Uterus (tissue), 4 donors: ENCODE results near the gene EVX1. TPM values are rescaled to one million over a fixed set of nuclear protein-coding genes. Genes with fewer than 3 reads are reported as not detected.

Experiments used
- DNase-seq, 2 donors: peaks; one replicate each; pipeline ENCODE4 v3.0.0-alpha.2; 2019 to 2020
- H3K27ac ChIP-seq, 2 donors: fragments of 200-600 bp; sonication (generic); 1 replicate in 1 of 2; 2 replicates in 1 of 2; pipeline ENCODE4 v1.5.1; 2016 to 2018
- H3K27me3 ChIP-seq, 2 donors: fragments of 200-600 bp; sonication (generic); one replicate each; pipeline ENCODE4 v1.5.1; 2018 to 2019; ENCODE audit warnings: control low read depth in 1 of 2
- H3K36me3 ChIP-seq, 2 donors: fragments of 200-600 bp; sonication (generic); one replicate each; pipeline ENCODE4 v1.5.1; 2019; ENCODE audit warnings: control low read depth in 1 of 2
- H3K4me1 ChIP-seq, 2 donors: fragments of 200-600 bp; sonication (generic); one replicate each; pipeline ENCODE4 v1.5.1; 2018 to 2019; ENCODE audit warnings: control low read depth in 1 of 2
- H3K4me3 ChIP-seq, 2 donors: fragments of 200-600 bp; sonication (generic); 1 replicate in 1 of 2; 2 replicates in 1 of 2; pipeline ENCODE4 v1.5.1; 2018 to 2019; ENCODE audit warnings: mild to moderate bottlenecking in 1 of 2
- H3K9me3 ChIP-seq, 2 donors: fragments of 200-600 bp; sonication (generic); one replicate each; pipeline ENCODE4 v1.5.1; 2019; ENCODE audit warnings: control low read depth in 1 of 2
- POLR2A ChIP-seq, 2 donors: fragments of 450-650 bp; IDR thresholded peaks; one replicate each; pipeline ENCODE4 v1.6.1; 2016; ENCODE audit warnings: antibody characterized with exemption in 2 of 2, mild to moderate bottlenecking in 1 of 2, moderate library complexity in 1 of 2
- intact Hi-C: fragments of 100-400 bp; cut with DNase I; formaldehyde crosslinking; loops from one replicate; pipeline ENCODE4 v1.15.1; 2023; ENCODE audit warnings: low total_unique reads
- total RNA-seq, 4 donors: library from RNA; depleted of rRNA in 3 of 4; stranded (reverse); fragments of >200 nt in 3 of 4; gene quantifications; one replicate each; pipeline versions ENCODE4 v1.1.0 to v1.2.4, GENCODE V29; 2014 to 2023
- TF ChIP-seq, protein P1 (sequence below), 4 experiments: fragments of 200-600 bp in 2 of 4; fragments of 450-650 bp in 2 of 4; sonication (generic) in 2 of 4; IDR thresholded peaks; one replicate each; pipeline ENCODE4 v1.5.1; 2016 to 2019; ENCODE audit warnings: antibody characterized with exemption in 4 of 4, mild to moderate bottlenecking in 2 of 4, moderate library complexity in 1 of 4
- donor health status: DM: yes; HTN: yes; CAD: no.

The EVX1 gene
- under 1 TPM in 1 of 4 donors, not detected in 3; 0.21 TPM for total RNA-seq

DNA sequence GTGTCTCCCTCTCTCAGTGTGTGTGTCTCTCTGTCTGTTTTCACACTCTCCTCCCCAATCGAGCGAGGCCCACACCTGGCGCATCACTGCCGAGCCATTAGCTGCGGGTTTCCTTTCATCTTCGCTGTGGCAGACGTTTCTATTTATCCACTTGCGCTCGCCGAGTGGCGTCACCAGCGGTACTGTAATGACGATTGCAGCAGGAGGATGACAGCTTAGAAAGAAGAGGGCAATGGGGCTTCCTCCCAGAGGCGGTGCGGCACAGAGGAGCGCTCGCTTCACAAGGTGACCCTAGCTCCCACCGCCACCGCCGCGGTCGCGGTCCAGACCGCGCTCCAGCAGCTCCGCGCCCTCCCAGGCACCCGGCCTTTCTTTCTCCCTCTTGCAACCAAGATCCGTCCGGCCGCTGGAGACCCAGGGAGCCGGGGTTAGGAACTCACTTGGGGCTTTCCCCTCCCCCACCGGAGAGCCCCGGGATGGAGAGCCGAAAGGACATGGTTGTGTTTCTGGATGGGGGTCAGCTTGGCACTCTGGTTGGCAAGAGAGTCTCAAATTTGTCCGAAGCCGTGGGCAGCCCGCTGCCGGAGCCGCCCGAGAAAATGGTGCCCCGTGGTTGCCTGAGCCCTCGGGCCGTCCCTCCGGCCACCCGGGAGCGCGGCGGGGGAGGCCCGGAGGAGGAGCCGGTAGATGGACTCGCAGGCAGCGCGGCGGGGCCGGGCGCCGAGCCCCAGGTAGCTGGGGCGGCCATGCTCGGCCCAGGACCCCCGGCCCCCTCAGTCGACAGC lies at the start of gene EVX1:
EVX1 (plus strand) TSS at position 248 of the 785 bp plus-strand sequence; CDS start at position 477, 229 bp downstream.
- Histone ChIP-seq H3K9me3 (no peaks in the 10 kb centered on the region), H3K4me3 (peak within 1 kb of the TSS in 1 of 2 donors; percentile 16), H3K36me3 (no peaks in the 10 kb centered on the region), H3K27me3 (peaks cover 45 to 73% of the 10 kb centered on the region in 2 donors), H3K4me1 (peaks cover 0 to 28% of the 10 kb centered on the region in 2 donors), H3K27ac (no peak within 1 kb of the TSS)
- intact Hi-C loops = no loop called here
- DNase-seq = no peak
- TF ChIP-seq, protein P1, sequence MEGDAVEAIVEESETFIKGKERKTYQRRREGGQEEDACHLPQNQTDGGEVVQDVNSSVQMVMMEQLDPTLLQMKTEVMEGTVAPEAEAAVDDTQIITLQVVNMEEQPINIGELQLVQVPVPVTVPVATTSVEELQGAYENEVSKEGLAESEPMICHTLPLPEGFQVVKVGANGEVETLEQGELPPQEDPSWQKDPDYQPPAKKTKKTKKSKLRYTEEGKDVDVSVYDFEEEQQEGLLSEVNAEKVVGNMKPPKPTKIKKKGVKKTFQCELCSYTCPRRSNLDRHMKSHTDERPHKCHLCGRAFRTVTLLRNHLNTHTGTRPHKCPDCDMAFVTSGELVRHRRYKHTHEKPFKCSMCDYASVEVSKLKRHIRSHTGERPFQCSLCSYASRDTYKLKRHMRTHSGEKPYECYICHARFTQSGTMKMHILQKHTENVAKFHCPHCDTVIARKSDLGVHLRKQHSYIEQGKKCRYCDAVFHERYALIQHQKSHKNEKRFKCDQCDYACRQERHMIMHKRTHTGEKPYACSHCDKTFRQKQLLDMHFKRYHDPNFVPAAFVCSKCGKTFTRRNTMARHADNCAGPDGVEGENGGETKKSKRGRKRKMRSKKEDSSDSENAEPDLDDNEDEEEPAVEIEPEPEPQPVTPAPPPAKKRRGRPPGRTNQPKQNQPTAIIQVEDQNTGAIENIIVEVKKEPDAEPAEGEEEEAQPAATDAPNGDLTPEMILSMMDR (IDR thresholded peaks at IDR 0.05) = no peak
- TF ChIP-seq POLR2A (IDR thresholded peaks at IDR 0.05) = no peak

DNA sequence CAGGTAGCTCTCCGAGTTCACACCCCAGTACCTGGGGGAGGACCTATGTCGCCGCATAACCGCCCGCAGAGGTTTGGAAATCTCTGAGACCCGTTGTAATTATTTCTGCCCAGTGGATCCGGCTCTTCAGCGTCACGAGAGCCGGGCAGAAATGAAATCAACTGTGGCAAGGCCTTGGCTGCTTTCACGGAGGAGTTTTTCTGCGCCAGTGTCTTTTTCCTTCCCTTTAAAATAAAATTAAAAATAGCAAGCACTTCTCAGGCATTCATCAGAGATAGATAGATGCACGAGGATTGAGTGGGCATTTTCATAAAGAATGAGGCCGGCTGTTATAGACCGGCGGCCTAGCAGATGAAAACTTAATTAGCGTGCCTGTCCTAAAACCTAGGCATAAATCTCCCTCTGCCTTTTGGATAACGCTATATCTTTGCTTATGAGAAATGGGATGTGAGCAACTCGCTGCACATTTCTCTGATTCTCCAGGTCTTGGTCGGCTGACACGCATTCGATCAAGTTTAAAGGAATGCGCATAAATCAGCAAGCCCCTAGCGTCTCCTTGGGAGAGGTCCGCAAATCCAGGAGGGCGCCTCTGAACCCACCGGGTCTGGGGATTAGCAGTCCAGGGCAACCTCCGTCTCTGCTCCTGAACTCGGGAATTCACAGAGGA lies 49.1 kb upstream of the EVX1 start:
- DNase-seq = no peak
- TF ChIP-seq, protein P1 (IDR thresholded peaks at IDR 0.05) = no peak
- no peak for TF ChIP-seq POLR2A (IDR thresholded peaks at IDR 0.05)
- H3K36me3 ChIP-seq = no peaks in the 10 kb centered on the region
- intact Hi-C loops = no loop called here
- peaks cover 0 to 4% of the 10 kb centered on the region in 2 donors for H3K4me1 ChIP-seq
- H3K27ac ChIP-seq = peak overlapping the region; percentile 94 to 96
- H3K27me3 ChIP-seq = peaks cover 16 to 28% of the 10 kb centered on the region in 2 donors
- H3K9me3 ChIP-seq = no peaks in the 10 kb centered on the region
- H3K4me3 ChIP-seq = peak overlapping the region; percentile 45 to 55

DNA sequence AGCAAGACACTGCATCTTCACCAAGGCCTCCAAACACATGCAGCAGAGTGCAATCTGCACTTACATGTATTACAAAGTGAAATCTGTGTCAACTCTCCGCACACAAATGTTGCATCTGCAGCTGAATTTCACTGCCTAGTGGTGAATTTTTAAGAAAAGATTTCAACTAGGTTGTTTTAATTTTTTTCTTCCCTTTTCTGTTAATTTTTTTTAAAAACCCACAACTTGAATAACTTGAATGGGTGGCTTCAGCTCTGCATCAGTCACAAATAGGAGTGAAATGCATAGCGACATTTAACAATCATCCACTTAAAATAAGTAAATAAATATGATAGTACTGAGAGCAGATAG lies 48.6 kb upstream of the EVX1 start:
- H3K27ac ChIP-seq = peak overlapping the region; percentile 94 to 96

DNA sequence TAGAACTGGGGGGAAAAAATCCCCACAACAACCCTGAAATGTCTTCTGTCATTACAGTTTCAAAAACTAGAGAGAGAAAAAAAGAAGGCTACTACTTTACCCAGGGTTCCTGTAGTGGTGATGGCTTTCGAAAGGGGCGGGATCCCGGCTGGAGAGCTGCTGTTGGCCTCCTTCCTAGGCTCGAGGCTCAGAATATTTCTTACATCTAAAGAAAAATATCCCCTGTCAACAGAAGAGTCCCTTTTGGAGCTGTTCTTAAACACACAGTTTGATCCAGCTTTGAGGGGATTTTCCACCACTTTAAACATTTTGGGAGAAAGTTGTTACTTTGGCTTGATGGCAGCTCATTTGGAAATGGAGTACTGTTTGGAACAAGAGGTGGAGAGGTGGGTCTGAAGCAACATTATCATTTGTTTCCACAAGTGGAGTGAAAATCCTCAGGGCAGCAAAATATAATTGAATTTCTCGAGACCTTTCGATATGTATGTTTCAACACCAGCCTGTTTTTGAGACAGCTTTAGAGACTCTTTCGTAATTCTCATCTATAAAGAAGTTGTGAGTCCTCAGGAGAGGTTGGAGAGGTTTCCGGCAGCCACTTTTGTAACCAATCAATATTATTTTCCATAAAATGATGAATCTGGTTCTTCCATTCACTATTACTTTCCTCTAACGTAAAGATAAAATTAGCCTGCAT lies 47.8 kb upstream of the EVX1 start:
- intact Hi-C loops = no loop called here
- DNase-seq = no peak
- Histone ChIP-seq H3K27me3 (peaks cover 24 to 35% of the 10 kb centered on the region in 2 donors), H3K27ac (peak overlapping the region in 1 of 2 donors; percentile 96), H3K9me3 (no peaks in the 10 kb centered on the region), H3K4me1 (peaks cover 0 to 10% of the 10 kb centered on the region in 2 donors), H3K4me3 (no peak overlapping the region), H3K36me3 (no peaks in the 10 kb centered on the region)
- no peak for TF ChIP-seq POLR2A (IDR thresholded peaks at IDR 0.05)
- TF ChIP-seq, protein P1 (IDR thresholded peaks at IDR 0.05) = no peak

More for the DNA sequence above, 48.6 kb upstream of the EVX1 start:
- Histone ChIP-seq H3K27me3 (peaks cover 20 to 33% of the 10 kb centered on the region in 2 donors), H3K4me1 (peaks cover 0 to 4% of the 10 kb centered on the region in 2 donors), H3K4me3 (no peak overlapping the region), H3K36me3 (no peaks in the 10 kb centered on the region), H3K9me3 (no peaks in the 10 kb centered on the region)
- TF ChIP-seq POLR2A (IDR thresholded peaks at IDR 0.05) = no peak
- TF ChIP-seq, protein P1 (IDR thresholded peaks at IDR 0.05) = no peak
- DNase-seq = no peak
- intact Hi-C loops = no loop called here
